ENCODE data around the gene NOTCH2.
A peak's percentile ranks its signal among the peaks of the same experiment; 100 is the strongest.
"Not testable (repeated sequence)": the region's sequence is repeated elsewhere in the genome, so short reads cannot be mapped to it uniquely, and the experiment has no call there.

- TF ChIP-seq CTCF (IDR thresholded peaks at IDR 0.05): not testable (repeated sequence)
- peak in 1 of 2 donors; percentile 37 for TF ChIP-seq POLR2A (IDR thresholded peaks at IDR 0.05)
These were observed at the start of gene NOTCH2 for GRCh38 chr1:120069067-120069919.

Data from vagina (tissue), 2 donors.